NCI-H1048 (cell line): ENCODE results near the gene GPR21.

Experiments used
- DNase-seq: peaks from one replicate; lab custom pipeline; 2025; lab: John Stamatoyannopoulos, UW

Gene GPR21

GRCh38 chr9:123033352-123033751, at the start of gene GPR21:
Gene GPR21 (plus strand): TSS chr9:123033667. CDS start chr9:123034567, 900 bp downstream.
- DNase-seq = no peak

- no peak for DNase-seq
Observed at GRCh38 chr9:122986010-122986409, 47.5 kb upstream of the GPR21 start.

- DNase-seq = no peak
Observed at GRCh38 chr9:122988141-122988540, 45.3 kb upstream of the GPR21 start.

- no peak for DNase-seq
Observed at GRCh38 chr9:122988920-122989621, 44.4 kb upstream of the GPR21 start.

GRCh38 chr9:122991370-122991830, 42.1 kb upstream of the GPR21 start:
- DNase-seq = no peak

GRCh38 chr9:122996586-122996985, 36.9 kb upstream of the GPR21 start:
- no peak for DNase-seq

GRCh38 chr9:122998448-122998847, 35.0 kb upstream of the GPR21 start:
- DNase-seq = no peak

- DNase-seq = no peak
Observed at GRCh38 chr9:123000371-123001068, 32.9 kb upstream of the GPR21 start.

GRCh38 chr9:123002754-123003153, 30.7 kb upstream of the GPR21 start:
- no peak for DNase-seq

GRCh38 chr9:123003466-123003865, 30.0 kb upstream of the GPR21 start:
- no peak for DNase-seq

- DNase-seq = no peak
Observed at GRCh38 chr9:123005964-123006363, 27.5 kb upstream of the GPR21 start.

GRCh38 chr9:123007269-123007668, 26.2 kb upstream of the GPR21 start:
- no peak for DNase-seq

- DNase-seq = no peak
Observed at GRCh38 chr9:123008909-123009308, 24.6 kb upstream of the GPR21 start.

- no peak for DNase-seq
Observed at GRCh38 chr9:123011380-123011779, 22.1 kb upstream of the GPR21 start.

- no peak for DNase-seq
Observed at GRCh38 chr9:123011878-123012528, 21.5 kb upstream of the GPR21 start.

- DNase-seq = no peak
Observed at GRCh38 chr9:123016631-123017030, 16.8 kb upstream of the GPR21 start.

- DNase-seq = no peak
Observed at GRCh38 chr9:123020796-123021195, 12.7 kb upstream of the GPR21 start.

- no peak for DNase-seq
Observed at GRCh38 chr9:123026425-123026824, 7.0 kb upstream of the GPR21 start.

GRCh38 chr9:123027517-123027916, 6.0 kb upstream of the GPR21 start:
- no peak for DNase-seq

GRCh38 chr9:123028136-123028535, 5.3 kb upstream of the GPR21 start:
- DNase-seq = no peak

- DNase-seq = no peak
Observed at GRCh38 chr9:123028973-123029372, 4.5 kb upstream of the GPR21 start.

- DNase-seq = no peak
Observed at GRCh38 chr9:123031963-123032362, 1.5 kb upstream of the GPR21 start.
